ENCODE results near the gene RETREG1. TPM values are rescaled to one million over a fixed set of nuclear protein-coding genes. Genes with fewer than 3 reads are reported as not detected.

The RETREG1 gene
- total and polyA plus RNA-seq, 2 of the 13 experiments (the other 11 are each of a cell fraction or from before 2014, with no cell fraction given) = 0.07 TPM; not detected in 1

DNA sequence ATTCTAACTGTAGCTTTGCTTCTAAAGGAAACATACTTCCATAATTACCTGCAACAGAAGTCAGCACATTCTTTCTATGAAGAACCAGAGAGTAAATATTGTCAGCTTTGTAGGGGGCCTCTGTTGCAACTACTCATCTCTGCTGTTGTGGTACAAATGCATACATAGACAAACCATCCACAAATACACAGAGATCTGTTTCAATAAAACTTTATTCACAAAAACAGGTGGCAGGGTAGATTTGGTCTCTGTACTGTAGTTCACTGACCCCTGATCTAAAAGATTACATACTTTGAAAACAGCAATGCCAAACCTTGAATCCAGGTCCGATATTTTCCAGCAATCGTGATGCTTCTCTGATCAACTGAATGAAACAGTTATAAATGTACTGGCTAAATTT is 44.9 kb upstream of the RETREG1 start:
- Histone ChIP-seq H3K27ac (ENCODE audit: extremely low read length, insufficient read depth, low read length) (no peak overlapping the region), H3K36me3 (replicated peaks in 1 of 2; ENCODE audit: control insufficient read depth in 1 of 2, insufficient read depth in 2 of 2, low read length in 2 of 2) (peaks cover 7 to 14% of the 10 kb centered on the region in 2 experiments; a peak in 4 of 5 replicates), H2AFZ (ENCODE audit: low read length) (no peak overlapping the region), H3K9ac (ENCODE audit: insufficient read depth, low read depth, low read length) (no peak overlapping the region), H3K27me3 (ENCODE audit: control insufficient read depth in 1 of 2, insufficient read depth in 2 of 2, low read length in 2 of 2) (no peaks in the 10 kb centered on the region; a peak in 2 of 5 replicates), H3K4me1 (ENCODE audit: insufficient read depth, low read length) (no peaks in the 10 kb centered on the region), H4K20me1 (ENCODE audit: insufficient read depth, low read length) (no peaks in the 10 kb centered on the region), H3K4me3 (replicated peaks in 1 of 3; ENCODE audit: insufficient read depth in 1 of 3, low read depth in 2 of 3, low read length in 3 of 3) (no peak overlapping the region), H3K79me2 (ENCODE audit: insufficient read depth, low read length) (no peaks in the 10 kb centered on the region), H3K4me2 (ENCODE audit: low read depth, low read length) (no peak overlapping the region), H3K9me3 (ENCODE audit: low read length) (no peaks in the 10 kb centered on the region)
- intact Hi-C loops (cut with micrococcal nuclease; ENCODE audit: unreplicated experiment) = no loop called here
- ChIA-PET CTCF (ENCODE audit: low intra/inter-chr PET ratio, low total read pairs) (no interaction called here), POLR2A (interaction anchor here (0.6 kb wide), 1 partner anchor 195 kb away, joined by 3 read pairs; no protein-coding TSS in a partner anchor)
- in situ Hi-C loops (cut with HindIII; ENCODE audit: extremely low pct_ligation_motif_present, low pct_unique_long_range_greater_than_20kb) = loop anchor here (10.0 kb wide), 1 partner anchor 177 kb away; no protein-coding TSS in a partner anchor
- ATAC-seq = no peak; the same call in 2 of the 3 replicates
- DNase-seq (ENCODE audit: low spot score) = no peak
- TF ChIP-seq ZNF230 (CRISPR knock-in tag; IDR thresholded peaks at IDR 0.05) = no peak
- TF ChIP-seq, protein P1, sequence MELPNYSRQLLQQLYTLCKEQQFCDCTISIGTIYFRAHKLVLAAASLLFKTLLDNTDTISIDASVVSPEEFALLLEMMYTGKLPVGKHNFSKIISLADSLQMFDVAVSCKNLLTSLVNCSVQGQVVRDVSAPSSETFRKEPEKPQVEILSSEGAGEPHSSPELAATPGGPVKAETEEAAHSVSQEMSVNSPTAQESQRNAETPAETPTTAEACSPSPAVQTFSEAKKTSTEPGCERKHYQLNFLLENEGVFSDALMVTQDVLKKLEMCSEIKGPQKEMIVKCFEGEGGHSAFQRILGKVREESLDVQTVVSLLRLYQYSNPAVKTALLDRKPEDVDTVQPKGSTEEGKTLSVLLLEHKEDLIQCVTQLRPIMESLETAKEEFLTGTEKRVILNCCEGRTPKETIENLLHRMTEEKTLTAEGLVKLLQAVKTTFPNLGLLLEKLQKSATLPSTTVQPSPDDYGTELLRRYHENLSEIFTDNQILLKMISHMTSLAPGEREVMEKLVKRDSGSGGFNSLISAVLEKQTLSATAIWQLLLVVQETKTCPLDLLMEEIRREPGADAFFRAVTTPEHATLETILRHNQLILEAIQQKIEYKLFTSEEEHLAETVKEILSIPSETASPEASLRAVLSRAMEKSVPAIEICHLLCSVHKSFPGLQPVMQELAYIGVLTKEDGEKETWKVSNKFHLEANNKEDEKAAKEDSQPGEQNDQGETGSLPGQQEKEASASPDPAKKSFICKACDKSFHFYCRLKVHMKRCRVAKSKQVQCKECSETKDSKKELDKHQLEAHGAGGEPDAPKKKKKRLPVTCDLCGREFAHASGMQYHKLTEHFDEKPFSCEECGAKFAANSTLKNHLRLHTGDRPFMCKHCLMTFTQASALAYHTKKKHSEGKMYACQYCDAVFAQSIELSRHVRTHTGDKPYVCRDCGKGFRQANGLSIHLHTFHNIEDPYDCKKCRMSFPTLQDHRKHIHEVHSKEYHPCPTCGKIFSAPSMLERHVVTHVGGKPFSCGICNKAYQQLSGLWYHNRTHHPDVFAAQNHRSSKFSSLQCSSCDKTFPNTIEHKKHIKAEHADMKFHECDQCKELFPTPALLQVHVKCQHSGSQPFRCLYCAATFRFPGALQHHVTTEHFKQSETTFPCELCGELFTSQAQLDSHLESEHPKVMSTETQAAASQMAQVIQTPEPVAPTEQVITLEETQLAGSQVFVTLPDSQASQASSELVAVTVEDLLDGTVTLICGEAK (IDR thresholded peaks at IDR 0.05) = peak; percentile 54; the same call in 1 of the 2 replicates
- TF ChIP-seq, protein P1 (CRISPR knock-in tag; IDR thresholded peaks at IDR 0.05) = peak; percentile 76; the same call in 1 of the 2 replicates
- no peak for FAIRE-seq
- no TSS peak for BruUV-seq (replicated peaks)
- 2% methylated on average over 2 of the region's 2 CpGs for whole genome bisulfite sequencing (ENCODE audit: low lambda C conversion rate)

All from HepG2 (cell line).